Measurements from ENCODE around the gene VSTM1.
"Not testable (repeated sequence)": the region's sequence is repeated elsewhere in the genome, so short reads cannot be mapped to it uniquely, and the experiment has no call there.

Gene VSTM1, protein sequence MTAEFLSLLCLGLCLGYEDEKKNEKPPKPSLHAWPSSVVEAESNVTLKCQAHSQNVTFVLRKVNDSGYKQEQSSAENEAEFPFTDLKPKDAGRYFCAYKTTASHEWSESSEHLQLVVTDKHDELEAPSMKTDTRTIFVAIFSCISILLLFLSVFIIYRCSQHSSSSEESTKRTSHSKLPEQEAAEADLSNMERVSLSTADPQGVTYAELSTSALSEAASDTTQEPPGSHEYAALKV

DNA sequence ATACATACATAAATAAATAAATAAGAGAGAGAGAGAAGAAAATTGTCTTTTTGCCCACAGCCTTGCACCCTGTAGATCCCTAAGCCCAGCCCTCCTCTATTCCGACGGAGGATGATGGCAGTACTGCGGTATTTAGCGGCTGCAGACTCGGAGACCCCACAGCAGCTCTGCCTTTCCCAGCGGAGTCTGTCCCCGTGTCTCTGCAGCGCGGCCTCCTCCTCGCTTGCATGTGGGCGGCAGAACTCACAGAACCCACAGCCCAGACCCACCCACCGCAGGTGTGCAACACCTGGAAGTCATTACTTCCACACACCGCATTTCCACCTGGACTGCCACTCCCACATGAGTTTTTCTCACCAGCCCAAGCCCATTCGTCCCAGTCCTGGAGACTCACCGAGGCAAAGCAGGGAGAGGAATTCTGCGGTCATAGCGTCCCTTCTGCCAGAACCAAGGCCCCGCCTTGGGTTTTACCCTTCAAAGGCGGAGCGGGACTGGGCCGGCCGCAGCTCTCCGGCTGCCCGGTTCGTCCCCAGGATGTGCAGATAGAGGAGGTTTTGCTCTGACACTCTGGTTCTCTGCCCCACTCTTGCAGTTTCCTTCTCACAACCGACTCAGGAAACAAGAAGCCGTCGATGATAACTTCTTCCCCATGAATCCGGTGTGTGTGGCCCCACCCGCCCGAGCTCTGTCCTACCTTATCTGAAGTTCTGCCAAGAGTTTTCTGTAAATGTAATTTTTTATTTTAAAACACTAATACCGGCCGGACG is at the start of gene VSTM1:
Gene VSTM1, minus strand, starts transcription at position 548 of the 767 bp plus-strand sequence. Its CDS starts 120 bp downstream, at position 428.
- Mint-ChIP-seq H3K27me3 (ENCODE audit: low read depth) (peaks cover 16% of the 10 kb centered on the region), H3K9me3 (no peaks in the 10 kb centered on the region), H3K4me1 (ENCODE audit: low read depth) (no peaks in the 10 kb centered on the region), H3K36me3 (ENCODE audit: low read depth) (no peaks in the 10 kb centered on the region), H3K4me3 (no peak within 1 kb of the TSS), H3K27ac (no peak within 1 kb of the TSS)
- DNase-seq (ENCODE audit: low spot score), result no peak

DNA sequence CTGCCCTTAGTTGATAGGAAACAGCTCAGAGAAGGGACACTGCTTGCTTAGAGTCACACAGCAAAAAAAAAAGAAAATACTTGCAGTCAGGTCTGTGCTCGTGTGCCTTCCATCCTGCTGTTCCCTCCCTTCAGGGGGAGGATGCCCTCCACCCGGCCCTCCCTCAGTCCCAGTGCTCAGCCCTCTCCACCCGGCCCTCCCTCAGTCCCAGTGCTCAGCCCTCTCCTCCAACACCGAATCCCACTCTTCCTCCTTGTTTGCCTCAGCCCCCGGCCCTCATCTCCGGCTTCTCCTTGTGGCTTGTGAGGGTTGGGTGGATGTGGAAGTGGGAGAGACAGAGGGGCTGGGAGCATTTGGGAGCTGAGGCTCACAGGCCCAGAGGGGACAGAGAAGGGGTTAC is 46.0 kb upstream of the VSTM1 start:
- Mint-ChIP-seq H3K27me3 (ENCODE audit: low read depth) (no peaks in the 10 kb centered on the region), H3K9me3 (no peaks in the 10 kb centered on the region), H3K27ac (no peak overlapping the region), H3K36me3 (ENCODE audit: low read depth) (peaks cover 53% of the 10 kb centered on the region), H3K4me3 (no peak overlapping the region), H3K4me1 (ENCODE audit: low read depth) (peaks cover 18% of the 10 kb centered on the region)
- DNase-seq (ENCODE audit: low spot score), result no peak

DNA sequence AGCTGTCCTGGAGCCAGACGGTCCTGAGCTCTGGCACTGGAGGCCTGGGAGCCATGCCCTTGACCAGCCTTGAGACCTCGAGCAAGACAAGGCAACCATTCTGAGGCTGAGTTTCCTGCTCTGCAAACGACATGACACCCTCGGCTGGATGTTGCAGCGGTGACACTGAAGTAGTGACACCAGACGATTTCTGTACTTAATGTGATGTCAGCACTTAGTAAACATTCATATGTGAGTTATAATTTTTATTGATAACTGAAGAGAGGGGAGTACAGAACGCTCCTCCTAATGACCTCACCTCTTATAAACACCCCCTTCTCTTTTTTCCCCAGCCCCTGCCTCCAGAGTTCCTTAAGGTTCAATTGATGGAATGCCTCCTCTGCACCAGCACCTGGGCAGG is 44.8 kb upstream of the VSTM1 start:
- Mint-ChIP-seq H3K27me3 (ENCODE audit: low read depth) (no peaks in the 10 kb centered on the region), H3K4me3 (no peak overlapping the region), H3K9me3 (no peaks in the 10 kb centered on the region), H3K27ac (no peak overlapping the region), H3K36me3 (ENCODE audit: low read depth) (peaks cover 51% of the 10 kb centered on the region), H3K4me1 (ENCODE audit: low read depth) (peaks cover 9% of the 10 kb centered on the region)
- DNase-seq (ENCODE audit: low spot score), result no peak

DNA sequence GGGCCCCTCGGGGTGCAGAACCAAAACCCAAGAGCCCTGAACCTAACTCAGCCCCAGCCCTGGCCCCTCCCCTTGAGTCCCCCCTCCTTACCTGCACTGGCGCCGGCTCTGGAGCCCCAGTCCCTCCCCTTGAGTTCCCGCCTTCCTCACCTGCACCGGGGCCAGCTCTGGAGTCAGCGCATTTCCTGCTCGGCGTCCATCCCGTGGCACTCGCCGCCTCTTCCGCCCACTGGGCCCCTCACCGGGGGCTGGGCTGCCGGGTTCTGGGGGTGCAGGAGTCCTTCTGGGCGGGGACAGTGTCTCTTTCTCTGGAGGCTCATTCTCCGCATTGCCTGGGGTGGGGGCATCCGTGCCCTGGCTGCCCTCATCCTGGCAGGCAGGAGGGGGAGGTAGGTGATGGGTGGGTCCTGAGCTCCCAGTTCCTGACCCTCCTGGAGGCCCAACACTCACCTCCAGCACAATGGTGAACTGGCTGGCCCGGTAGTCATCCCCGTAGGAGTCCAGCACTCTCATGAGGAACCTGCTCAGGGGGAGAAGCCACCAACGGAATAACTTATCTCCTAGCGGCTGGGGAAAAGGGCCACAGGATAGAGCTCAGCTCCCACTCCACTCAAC is 44.3 kb upstream of the VSTM1 start:
- DNase-seq (ENCODE audit: low spot score), result no peak
- H3K4me1 Mint-ChIP-seq (ENCODE audit: low read depth), result peaks cover 11% of the 10 kb centered on the region
- no peaks in the 10 kb centered on the region for H3K9me3 Mint-ChIP-seq
- no peak overlapping the region for H3K4me3 Mint-ChIP-seq
- no peak overlapping the region for H3K27ac Mint-ChIP-seq
- H3K27me3 Mint-ChIP-seq (ENCODE audit: low read depth), result no peaks in the 10 kb centered on the region
- H3K36me3 Mint-ChIP-seq (ENCODE audit: low read depth), result peaks cover 46% of the 10 kb centered on the region

DNA sequence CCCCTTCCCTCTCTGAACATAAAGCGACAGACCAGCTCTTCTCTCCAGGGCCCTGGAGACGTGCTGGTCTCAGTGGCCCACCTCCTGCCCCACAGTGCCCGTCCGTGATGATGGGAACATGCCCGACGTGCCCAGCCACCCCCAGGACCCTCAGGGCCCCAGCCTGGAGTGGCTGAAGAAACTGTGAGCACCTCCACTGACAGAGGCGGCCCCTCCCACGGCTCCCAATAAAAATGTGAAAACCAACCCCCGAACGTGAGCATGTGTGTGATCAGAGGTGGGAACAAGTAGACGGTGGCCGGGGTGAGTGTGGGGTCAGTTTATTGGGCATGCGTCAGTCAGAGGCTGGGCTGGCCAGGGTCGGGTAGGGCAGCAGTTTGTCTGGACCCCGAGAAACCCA is 43.0 kb upstream of the VSTM1 start:
- no peaks in the 10 kb centered on the region for H3K9me3 Mint-ChIP-seq
- H3K4me3 Mint-ChIP-seq, result no peak overlapping the region

DNA sequence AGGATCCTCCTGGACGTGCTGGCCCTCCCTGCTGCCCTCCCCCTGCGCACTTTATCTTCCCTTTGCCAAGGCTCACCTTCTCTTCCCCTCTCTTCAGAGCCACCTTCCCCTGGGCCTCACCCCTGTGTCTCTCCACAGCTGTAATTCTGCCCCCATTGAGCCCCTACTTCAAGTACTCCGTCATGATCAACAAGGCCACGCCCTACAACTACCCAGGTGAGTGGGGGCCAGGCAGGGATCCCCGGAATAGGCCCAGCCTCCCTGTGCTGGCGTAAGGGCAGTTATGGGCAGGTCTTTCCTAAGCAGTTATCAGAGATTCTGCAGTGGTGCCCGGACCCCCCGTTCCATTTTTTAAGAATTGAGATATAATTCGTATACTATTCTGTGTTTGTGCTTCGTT is 42.1 kb upstream of the VSTM1 start:
- Mint-ChIP-seq H3K27me3 (ENCODE audit: low read depth) (no peaks in the 10 kb centered on the region), H3K9me3 (no peaks in the 10 kb centered on the region), H3K4me1 (ENCODE audit: low read depth) (peaks cover 20% of the 10 kb centered on the region), H3K27ac (peak overlapping the region; percentile 45), H3K36me3 (ENCODE audit: low read depth) (peaks cover 40% of the 10 kb centered on the region), H3K4me3 (peak overlapping the region; percentile 43)
- DNase-seq (ENCODE audit: low spot score), result no peak

More for the DNA sequence above, 43.0 kb upstream of the VSTM1 start:
- peaks cover 15% of the 10 kb centered on the region for H3K4me1 Mint-ChIP-seq (ENCODE audit: low read depth)
- H3K36me3 Mint-ChIP-seq (ENCODE audit: low read depth), result peaks cover 42% of the 10 kb centered on the region
- DNase-seq (ENCODE audit: low spot score), result no peak
- no peaks in the 10 kb centered on the region for H3K27me3 Mint-ChIP-seq (ENCODE audit: low read depth)
- H3K27ac Mint-ChIP-seq, result no peak overlapping the region

DNA sequence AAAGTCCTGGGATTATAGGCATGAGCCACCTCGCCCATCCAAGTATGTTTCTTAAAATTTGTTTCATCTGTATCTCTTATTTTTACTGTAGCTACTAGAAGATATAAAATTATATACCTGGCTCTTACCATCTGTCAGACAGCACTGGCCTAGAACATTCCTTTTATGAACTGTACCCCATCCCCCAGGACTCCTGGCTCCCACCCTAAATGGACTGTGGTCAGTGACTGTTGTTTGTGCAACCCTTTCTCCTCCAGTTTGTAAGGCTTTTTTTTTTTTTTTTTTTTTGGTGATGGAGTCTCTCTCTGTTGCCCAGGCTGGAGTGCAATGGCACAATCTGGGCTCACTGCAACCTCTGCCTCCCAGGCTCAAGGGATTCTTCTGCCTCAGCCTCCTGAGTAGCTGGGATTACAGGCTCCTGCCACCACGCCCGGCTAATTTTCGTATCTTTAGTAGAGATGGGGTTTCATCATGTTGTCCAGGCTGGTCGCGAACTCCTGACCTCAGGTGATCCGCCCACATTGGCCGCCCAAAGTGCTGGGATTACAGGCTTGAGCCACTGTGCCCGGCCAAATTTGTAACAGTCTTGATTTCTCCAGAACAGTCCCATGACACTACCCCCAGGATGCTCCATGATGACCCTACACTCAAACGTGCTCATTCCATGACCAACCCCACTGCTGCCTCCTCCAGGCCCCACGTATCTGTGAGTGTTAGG is 41.5 kb upstream of the VSTM1 start:
- no peaks in the 10 kb centered on the region for H3K27me3 Mint-ChIP-seq (ENCODE audit: low read depth)
- peak overlapping the region; percentile 31 for H3K27ac Mint-ChIP-seq
- H3K4me3 Mint-ChIP-seq, result peak overlapping the region; percentile 43
- H3K4me1 Mint-ChIP-seq (ENCODE audit: low read depth), result peaks cover 20% of the 10 kb centered on the region
- peaks cover 35% of the 10 kb centered on the region for H3K36me3 Mint-ChIP-seq (ENCODE audit: low read depth)
- no peaks in the 10 kb centered on the region for H3K9me3 Mint-ChIP-seq
- DNase-seq (ENCODE audit: low spot score), result no peak

DNA sequence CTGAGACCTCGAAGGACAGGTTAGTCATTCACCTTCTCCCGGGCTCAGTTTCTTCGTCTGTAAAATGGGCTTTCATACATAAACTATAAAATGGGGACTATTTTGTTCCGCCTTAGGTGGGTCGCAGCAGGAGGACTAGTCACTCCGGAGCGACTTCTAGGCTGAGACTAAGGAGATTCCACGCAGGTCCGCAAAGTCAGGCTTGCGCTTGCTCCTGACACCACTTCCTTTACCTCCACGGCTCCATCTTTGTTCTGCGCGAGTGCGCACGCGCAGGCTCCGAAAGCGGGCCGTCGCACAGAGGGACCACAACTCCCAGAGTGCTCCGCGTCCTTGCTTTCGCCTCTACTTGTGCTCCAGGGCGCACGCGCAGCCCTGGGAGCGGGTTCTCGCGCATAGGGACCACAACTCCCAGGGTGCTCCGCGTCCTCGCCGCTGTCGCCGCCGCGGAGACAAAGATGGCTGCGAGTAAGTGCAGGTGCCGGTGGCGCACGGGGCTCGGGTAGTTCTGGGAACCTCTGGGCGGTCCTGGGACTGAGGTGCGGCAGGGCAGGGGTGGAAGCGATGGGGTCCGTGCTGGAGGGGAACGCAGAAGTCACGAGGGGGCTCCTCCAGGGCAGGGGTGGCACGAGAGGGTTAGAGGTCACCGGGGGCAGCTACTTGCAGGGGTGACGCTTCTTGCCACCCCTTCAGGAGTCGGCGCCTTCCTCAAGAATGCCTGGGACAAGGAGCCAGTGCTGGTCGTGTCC is 38.9 kb upstream of the VSTM1 start, which contains the start of gene NDUFA3:
Gene NDUFA3, plus strand, starts transcription at position 435 of the 749 bp plus-strand sequence. Its CDS starts 24 bp downstream, at position 459.
- peak within 1 kb of the TSS; percentile 97 for H3K4me3 Mint-ChIP-seq
- peaks cover 6% of the 10 kb centered on the region for H3K27me3 Mint-ChIP-seq (ENCODE audit: low read depth)
- peak; percentile 99 for DNase-seq (ENCODE audit: low spot score)
- H3K9me3 Mint-ChIP-seq, result no peaks in the 10 kb centered on the region
- H3K27ac Mint-ChIP-seq, result peak within 1 kb of the TSS; percentile 95
- H3K36me3 Mint-ChIP-seq (ENCODE audit: low read depth), result peaks cover 26% of the 10 kb centered on the region
- peaks cover 20% of the 10 kb centered on the region for H3K4me1 Mint-ChIP-seq (ENCODE audit: low read depth)

DNA sequence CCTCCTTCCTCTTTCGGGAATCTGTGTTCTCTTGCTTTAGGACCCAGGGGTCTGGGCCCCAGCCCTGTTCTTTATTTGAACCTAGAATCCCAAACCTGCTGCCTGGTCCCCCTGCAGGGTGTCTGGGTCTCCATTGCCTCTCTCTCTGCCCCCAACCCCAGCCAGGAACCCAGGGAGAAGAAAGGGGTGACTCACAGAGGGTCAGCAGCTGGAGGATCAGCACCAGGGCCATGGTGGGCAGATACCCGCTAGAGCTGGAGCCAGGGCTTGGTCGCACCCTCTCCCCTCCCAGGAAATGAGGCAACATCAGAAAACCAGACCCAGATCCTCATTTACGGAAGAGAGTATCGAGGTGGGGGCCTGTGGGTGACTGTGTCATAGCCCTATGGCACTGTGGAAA is 36.9 kb upstream of the VSTM1 start, which contains the start of gene OSCAR:
Gene OSCAR, minus strand, starts transcription at position 243 of the 400 bp plus-strand sequence. Its CDS starts 11 bp downstream, at position 232.
- Mint-ChIP-seq H3K27me3 (ENCODE audit: low read depth) (peaks cover 11% of the 10 kb centered on the region), H3K27ac (peak within 1 kb of the TSS; percentile 72), H3K4me1 (ENCODE audit: low read depth) (peaks cover 25% of the 10 kb centered on the region), H3K9me3 (no peaks in the 10 kb centered on the region), H3K36me3 (ENCODE audit: low read depth) (peaks cover 6% of the 10 kb centered on the region), H3K4me3 (peak within 1 kb of the TSS; percentile 64)
- no peak for DNase-seq (ENCODE audit: low spot score)

DNA sequence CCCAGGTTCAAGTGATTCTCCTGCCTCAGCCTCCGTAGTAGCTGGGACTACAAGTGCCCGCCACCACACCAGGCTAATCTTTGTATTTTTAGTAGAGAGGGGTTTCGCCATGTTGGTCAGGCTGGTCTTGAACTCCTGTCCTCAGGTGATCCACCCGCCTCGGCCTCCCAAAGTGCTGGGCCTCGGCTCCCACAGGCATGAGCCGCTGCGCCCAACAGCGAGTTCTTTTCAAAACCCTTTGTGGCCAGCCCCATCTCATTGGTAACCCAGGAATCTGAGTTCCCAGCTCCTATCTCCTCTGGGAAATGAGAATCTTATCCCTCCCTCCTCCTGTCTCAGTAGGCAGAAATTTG is 36.2 kb upstream of the VSTM1 start:
- H3K4me3 Mint-ChIP-seq; H3K36me3 Mint-ChIP-seq (ENCODE audit: low read depth); H3K27ac Mint-ChIP-seq; DNase-seq (ENCODE audit: low spot score); H3K9me3 Mint-ChIP-seq: not testable (repeated sequence)
- H3K4me1 Mint-ChIP-seq (ENCODE audit: low read depth), result peaks cover 22% of the 10 kb centered on the region
- H3K27me3 Mint-ChIP-seq (ENCODE audit: low read depth), result peaks cover 13% of the 10 kb centered on the region

DNA sequence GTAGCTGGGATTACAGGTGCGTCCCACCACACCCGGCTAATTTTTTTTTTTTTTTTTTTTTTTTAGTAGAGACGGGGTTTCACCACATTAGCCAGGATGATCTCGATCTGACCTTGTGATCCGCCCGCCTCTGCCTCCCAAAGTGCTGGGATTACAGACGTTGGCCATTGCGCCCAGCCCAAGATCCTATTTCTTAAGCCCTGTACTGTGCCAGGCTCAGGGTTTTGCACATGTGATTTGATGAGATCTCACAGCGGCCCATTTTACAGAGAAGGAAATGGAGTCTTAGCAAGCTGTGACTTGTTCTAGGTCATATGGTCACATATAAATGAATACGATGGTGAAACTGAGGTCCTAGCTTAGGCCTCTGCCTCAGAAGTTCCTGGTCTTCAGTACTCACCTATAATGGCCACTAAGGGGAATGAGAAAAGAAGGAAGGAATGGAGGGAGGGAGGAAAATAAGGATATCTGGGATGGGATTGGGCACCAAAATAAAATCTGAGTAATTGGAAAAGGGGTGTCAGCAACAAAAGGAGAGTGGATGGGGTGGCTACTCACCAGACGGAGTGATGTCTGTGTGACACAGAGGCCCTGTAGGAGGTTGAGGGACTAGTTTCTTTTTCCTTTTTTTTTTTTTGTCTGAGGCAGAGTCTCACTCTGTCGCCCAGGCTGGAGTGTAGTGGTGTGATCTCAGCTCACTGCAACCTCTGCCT is 35.6 kb upstream of the VSTM1 start:
- Mint-ChIP-seq H3K4me3 (no peak overlapping the region), H3K27me3 (ENCODE audit: low read depth) (peaks cover 17% of the 10 kb centered on the region), H3K9me3 (no peaks in the 10 kb centered on the region), H3K27ac (no peak overlapping the region), H3K36me3 (ENCODE audit: low read depth) (no peaks in the 10 kb centered on the region), H3K4me1 (ENCODE audit: low read depth) (peaks cover 24% of the 10 kb centered on the region)
- DNase-seq (ENCODE audit: low spot score), result no peak

DNA sequence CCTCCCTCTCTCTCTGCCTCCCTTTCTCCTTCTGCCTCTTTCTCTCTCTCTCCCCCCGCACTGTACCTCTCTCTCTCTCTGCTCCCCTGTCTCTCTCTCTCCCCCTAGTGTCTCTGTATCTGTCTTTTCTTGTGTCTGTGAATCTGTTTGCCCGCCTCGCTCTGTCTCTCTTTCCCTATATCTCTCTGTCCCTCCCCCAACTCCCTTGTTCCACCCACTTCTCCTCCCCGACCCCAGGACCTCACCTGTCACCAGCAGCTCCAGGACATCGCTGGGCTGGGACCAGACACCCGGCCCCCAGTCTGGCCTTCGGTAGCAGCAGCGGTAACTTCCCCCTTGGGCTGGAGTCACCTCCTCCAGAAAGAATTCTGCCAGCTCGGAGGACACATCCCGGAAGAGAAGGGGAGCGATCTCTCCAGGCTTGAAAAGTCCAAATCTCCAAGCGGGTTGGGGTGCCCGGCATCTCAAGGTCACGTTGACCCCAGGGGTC is 33.0 kb upstream of the VSTM1 start:
- Mint-ChIP-seq H3K36me3 (ENCODE audit: low read depth) (no peaks in the 10 kb centered on the region), H3K4me3 (peak overlapping the region; percentile 44), H3K27me3 (ENCODE audit: low read depth) (peaks cover 23% of the 10 kb centered on the region), H3K9me3 (no peaks in the 10 kb centered on the region), H3K4me1 (ENCODE audit: low read depth) (peaks cover 19% of the 10 kb centered on the region), H3K27ac (peak overlapping the region; percentile 35)
- no peak for DNase-seq (ENCODE audit: low spot score)
